ENCODE measurements around the gene MBNL2.

MBNL2 gene

DNA sequence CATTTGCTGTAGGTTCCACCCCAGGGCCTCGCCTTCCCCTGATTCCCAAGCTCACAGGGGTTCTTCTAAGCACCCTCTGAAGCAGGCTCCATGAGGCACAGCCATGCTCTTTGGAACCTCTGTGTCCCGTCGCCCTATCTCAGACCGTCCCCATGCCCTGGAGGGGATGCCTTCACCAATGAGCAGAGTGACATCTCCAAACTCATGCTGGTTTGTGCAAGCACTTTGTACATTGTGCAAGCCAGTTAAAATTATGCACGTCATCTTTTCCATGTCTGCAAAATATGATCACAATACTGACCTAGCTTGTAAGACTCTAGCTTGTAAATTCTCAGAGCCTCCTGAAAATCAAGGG, 165.3 kb downstream of the MBNL2 start:
- DNase-seq, result no peak

DNA sequence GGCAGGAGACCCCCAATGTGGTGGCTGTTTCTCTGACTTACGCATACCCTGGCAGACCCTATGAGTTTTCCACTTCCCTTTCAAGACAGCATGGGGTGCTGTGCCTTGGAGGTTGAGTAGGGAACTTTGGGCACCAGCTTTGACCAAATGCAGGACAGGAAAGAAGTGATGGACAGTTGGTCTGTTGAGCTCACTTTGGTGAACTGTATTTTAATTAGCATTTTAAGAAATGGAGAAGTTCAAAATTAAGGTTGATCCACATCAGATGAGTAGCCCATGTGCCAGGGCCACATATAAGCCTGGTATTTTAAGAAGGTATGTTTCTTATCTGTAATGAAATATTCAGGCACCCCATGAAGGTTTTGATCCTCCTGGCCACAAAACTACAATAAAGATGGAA, 165.8 kb downstream of the MBNL2 start:
- DNase-seq, result no peak

DNA sequence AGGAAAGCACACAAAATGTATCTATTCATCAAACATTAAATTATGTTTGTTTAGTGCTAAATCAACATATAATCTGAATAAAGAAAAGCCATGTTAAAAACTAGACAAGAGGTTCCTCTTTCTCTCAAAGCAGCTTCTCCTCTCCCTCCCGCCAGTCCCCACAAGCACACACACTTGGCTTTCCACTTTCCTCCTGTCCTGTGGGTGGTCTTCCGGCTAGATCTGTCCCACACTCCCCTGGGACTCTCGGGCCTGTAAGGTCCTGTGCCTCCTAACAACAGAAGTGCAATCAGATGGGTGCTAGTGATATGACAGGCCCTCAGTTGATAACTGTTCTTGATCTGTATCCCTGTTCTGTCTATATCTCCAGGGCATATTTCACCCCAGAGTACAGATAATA, 166.2 kb downstream of the MBNL2 start:
- DNase-seq, result no peak

DNA sequence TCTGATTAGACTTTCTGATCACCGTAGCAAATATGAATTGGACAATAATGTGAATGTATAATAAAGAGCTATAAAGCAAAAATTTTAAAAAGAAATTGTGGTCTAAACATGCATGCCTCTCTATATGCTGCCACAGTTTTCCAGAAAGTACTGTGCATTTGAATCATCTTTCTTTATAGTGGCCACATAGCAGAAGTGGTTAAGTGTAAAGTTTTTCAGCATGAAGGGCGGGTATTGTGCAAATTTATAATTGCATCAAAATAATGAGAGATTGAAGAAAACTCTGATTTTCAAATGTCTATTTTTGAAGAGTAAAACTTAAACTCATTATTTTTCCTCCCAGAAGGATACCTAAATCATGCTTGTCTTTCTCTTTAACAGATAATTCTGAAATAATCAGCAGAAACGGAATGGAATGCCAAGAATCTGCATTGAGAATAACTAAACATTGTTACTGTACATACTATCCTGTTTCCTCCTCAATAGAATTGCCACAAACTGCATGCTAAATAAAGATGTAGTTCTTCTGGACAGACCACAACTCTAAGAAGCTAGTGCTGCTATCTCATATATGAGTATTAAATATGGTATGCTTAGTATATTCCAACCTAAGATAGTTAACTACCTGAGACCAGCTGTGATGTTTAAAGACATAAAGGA, 168.9 kb downstream of the MBNL2 start:
- no peak for DNase-seq

DNA sequence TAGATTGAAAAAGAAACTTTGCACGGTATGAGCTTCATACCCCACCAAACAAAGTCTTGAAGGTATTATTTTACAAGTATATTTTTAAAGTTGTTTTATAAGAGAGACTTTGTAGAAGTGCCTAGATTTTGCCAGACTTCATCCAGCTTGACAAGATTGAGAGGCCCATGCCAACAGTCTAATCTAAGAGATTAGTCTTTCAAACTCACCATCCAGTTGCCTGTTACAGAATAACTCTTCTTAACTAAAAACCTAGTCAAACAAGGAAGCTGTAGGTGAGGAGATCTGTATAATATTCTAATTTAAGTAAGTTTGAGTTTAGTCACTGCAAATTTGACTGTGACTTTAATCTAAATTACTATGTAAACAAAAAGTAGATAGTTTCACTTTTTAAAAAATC, 169.9 kb downstream of the MBNL2 start:
- no peak for DNase-seq

DNA sequence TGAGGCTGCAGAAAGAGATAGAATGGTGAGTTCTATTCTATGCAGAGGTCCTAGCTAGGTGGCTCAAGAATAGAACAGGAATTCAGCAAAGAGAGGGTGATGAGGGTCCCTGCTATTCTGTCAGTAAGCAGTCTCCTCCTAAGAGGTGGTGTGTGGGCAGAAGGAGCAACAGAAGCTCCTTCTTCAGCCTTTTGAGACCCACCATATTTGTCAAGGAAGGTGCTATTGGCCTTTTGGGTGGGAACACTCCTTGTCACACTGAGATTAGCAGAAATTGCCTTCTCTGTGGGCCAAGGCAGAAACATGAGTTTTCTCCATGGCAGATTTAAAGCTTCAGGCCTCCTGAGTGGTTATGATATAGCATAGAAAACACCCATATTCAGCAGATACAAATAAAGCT, 172.4 kb downstream of the MBNL2 start:
- DNase-seq, result no peak

DNA sequence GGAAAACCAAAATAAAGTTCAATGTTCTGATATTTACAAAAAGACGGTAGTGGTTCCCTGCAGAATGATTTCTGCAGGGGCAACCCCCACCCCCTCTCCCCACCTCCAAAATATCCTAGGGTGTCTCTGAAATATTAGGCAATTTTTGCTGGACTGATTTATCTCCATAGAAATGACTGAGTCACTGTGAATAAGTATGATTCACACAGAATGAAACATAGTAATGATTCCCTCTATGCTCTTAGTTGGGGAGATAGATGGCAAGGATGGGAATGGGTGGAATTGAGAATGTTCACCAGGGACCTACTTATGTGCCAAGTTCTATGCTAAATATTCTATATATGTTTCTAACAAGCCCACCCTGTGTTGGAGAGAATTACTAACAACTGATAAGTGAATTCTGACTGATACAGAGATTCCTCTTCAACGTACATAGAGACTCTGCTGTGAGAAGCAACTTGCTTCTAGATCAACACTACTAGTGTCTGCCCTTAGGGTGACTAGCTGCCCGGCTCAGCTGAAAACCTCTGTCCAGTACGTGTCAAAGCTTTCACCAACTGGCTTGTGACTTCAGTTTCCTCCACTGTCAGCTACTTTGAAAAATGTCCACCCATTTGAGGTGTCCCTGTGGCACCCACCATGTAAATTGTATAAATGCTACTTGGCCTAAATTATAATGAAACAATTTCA, 173.5 kb downstream of the MBNL2 start:
- no peak for DNase-seq

DNA sequence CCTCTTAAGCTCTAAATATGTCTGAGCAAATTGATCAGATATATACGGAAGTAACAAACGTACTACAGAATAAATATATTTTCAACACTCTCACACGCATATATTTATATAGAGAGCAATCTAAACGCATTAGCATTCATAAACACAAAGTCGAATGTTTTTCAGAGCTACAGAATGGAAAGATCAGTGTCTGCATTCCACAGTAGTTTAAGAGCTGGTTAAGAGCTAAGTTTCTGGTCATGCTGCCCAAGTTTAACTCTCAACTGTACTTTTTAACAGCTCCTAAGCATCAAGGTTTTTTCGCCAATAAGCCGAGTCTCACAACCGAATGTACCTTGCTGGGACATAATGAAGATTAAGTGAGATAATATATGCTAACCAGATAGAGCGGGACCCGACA, 175.1 kb downstream of the MBNL2 start:
- no peak for DNase-seq

DNA sequence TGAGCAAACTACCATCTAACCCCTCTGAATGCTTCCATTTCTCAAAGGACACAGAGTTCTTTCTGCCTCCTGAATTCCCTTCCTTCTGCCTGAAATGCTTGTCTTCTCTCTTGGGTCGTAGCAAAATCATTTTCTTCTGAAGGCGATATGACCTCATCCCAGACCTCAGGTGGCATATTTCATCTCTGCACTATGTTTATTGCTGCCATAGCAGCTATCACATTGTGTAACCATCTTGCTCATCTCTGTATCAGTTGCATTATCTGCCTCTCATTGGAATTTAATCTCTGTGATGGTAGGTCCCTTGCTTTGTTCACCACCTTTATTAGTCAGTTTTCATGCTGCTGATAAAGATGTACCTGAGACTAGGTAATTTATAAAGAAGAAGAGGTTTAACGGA, 179.3 kb downstream of the MBNL2 start:
- DNase-seq, result no peak

DNA sequence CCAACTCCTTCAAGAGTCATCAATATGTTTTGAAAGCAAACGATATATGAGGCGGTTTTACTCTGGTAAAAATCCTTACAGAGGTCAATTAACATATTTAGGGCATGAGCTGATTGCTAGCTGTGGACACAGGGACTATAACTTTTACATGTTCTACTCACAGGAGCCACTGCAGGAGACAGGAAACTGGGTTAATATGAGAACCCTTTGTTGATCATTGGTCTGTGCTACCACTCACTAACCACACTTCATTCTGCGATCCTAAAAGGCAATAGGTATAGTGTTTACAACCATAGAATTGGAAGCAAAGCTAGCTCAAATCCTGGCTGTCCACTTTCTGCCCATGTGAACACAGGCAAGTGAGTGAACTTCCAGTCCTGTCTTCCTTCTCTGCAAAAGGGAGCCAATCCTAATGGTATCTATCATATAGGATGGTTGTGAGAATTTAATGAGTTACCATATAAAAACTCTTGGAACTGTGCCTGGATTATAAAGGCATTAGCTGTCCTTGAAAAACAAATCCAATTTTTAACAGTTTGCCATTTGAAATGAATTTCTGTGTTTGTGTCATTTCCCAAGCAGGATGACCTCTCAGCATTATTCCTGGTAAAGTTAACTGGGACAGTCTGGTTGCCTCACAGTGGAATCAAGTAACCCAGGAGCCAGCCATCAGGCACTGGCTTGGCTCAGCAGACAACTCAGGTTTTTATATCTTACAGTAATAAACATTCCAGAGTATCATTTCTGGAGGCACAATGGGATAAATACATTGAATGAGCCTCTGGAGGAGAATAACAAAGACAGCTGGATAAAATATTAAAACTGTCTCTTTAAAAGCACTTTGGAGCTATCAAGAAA, 182.0 kb downstream of the MBNL2 start:
- DNase-seq, result no peak

DNA sequence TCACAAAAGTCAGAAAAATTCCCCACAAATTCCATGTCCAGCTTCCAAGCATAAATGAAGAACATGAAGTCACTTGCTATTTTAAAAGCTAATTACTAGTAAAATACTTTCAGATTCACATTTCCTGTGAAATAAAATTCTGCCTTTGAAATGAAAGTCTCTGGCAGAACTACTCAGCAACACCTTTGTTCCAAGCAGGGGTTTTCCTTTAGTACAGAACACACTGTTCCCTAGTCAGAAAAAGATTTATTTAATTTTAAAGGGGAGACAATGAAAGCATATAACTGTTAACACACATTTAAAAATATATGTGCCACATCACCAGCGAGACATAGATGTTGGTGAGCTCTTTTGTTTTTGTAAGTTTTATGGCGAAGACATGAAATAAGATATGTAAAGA, 185.4 kb downstream of the MBNL2 start:
- no peak for DNase-seq

DNA sequence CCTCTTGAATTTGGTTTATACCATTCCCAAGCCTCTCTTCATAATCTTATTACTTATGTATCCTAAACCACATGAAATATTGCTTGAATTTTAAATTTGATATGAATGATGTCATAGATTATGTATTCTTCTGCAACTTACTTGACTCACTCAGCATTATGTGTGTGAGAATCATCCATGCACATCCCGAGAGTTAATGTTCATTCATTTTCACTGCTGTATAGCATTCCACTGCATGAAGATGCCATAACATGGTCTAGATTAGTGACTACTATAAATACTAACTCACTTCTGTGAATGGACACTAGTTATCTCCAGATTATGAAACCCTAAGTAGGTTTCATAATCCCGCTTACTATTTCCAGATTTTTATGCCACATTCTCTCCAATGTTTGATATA, 186.8 kb downstream of the MBNL2 start:
- DNase-seq, result no peak

DNA sequence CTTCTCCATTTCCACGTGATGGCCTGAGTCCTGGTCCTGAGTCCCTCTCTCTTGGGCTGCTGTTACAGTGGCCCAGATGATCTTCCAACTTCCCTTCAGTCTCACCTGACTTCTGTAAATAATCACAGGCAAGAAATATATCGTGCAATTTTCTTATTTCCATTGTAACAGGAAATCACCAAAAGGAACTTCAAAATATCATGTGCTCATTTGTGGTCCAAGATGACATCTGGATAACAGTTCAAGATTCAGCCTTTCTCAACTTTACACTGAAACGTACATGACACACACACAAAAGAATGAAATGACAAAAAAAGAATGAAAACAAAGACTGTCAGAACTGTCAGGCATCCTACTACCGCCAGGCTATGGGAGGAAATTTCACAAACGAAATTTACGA, 189.9 kb downstream of the MBNL2 start:
- no peak for DNase-seq

DNA sequence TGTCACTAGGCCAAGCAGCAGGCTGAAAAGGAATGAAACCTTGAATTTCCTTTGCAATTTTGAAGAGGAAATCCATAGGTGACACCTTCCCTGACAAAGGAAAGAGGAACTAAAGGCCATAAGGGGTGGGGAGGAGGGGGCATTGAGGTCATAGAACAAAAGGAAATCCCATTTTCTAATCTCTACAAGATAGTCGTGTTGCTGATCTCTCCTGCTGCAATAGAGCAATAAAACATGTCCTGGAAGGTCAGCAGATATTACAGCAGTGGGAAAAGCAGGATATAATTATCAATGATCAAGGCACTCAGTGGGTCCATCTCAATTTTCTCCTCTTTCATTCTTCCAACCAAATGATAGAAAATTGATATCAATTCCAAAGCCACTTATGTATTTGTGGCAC, 191.6 kb downstream of the MBNL2 start:
- no peak for DNase-seq

DNA sequence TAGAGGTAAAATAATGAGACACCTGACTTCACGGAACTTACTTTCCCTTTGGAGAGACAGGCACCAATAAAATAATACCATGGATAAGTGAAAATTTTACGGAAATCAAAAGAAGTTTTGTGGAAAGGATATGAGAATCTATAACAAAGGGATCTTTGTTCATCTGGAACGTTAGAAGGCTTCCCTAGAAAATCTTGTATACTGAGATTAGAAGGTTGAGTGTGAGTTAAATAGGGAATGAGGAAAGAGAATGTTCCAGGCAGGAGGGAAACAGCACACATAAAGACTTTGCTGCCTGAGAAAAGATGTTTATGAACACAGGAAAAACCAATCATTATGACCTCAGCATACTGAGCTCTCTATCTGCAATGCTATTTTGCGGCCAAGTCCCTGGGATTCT, 192.3 kb downstream of the MBNL2 start:
- no peak for DNase-seq

DNA sequence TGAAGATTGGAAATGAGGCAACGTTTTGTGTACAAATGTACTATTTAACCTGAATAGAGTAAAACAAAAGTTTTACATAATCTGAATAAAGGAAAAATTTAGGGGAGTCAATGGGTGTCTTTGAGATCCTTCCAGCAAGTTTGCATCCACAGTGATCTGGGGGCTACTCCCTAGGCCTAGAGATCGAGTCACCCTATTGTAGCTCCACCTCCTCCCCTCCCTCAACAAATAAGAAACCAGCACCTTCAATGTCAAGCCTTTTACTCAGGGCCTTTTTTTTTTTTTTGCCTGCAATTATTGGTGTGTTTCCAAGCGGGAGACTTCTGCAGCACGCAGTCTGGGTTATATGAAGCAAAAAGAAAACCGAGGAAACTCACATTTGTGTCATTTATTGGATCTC, 195.6 kb downstream of the MBNL2 start:
- no peak for DNase-seq

DNA sequence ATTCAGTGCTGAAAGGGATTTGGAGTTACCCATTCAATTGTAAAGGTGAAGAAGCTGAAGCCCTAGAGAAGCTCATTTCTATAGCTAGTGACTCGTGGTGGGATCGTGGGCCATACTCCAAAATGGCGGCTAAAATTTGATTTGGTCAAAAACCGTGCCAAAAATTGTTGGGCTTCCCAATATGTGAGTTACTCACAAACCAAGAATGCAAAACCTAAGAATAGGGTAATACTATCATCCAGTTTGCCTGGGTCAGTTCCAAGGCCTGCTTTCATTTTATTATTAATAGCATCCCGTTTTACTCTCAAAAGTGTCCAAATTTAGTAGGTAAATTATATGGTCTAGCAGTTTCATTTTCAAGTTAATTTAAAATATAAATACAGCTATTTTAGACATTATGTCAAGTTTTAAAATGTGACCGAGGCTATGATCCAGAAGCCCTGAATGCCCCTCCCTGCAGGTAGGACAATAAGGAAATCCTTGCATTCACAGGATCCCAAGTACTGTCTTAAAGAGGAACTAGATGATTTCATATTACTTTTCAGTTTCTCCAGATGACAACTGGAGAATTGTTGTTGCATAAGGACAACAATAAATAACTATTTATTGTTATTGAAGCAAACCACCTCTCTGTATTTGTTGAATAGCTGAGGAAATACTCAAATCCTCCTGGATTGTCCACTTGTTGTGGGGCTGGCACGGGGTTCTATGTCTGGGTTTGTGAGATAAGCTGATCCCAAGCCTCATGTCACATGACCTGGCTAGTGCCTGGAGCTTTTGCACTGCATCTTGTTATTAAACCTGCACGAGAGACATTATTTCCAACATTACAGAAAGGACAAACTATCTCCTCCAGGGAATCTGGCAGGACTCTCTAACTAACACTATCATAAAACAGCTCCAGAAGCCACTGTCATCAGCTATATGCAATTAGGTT, 200.3 kb downstream of the MBNL2 start:
- no peak for DNase-seq

DNA sequence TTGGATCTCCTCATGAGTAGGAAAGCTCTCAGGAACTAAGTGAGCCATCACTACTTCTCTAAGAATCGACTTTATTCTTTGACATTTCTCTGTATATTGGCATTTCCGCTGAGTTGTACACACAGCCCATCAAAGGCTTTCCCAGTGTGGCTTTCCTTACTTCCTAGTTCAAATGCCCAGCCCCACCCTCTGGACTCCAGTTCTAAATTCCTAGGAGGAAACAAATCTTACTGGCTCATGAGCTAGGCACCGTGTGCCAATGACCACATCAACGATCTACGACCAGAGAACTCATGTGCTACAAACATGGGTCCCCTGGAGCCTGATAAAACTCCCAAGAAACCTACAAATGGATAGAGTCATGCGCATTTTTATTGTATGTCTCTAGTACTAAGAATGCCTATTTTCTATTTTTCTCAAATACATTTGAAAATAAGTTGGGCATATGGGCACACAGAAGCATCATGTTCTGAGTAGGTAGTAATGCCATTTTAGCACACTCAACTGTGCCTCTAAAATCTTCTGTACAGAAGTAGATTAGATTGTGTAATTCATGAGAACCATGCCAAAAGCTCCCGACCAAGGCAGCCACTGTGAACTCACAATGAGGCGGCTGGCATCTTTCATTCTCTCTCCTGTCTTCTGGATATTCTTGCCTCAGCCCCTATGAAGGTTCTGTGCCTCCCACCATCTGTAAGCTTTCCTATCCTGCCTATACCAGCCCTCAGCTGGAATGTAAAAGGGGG, 201.3 kb downstream of the MBNL2 start:
- DNase-seq, result no peak

DNA sequence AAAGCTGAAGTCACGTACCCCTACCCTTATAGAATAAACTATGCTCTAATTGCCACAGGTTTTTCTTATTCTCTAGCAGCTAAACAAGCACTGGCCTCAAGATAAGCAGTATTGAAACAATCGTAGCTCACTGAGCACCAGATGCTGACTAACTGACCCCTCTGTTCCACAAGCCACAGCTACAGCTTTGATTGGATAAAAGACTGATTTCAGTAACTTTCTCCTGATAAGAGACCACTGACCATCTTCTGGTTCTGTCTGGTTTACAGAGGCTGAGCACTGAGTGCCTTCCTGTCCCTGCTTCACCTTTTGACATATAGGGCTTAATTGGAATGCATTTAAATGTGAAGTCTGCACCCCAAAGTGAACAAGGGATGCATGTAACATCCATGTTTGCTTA, 203.5 kb downstream of the MBNL2 start:
- no peak for DNase-seq

DNA sequence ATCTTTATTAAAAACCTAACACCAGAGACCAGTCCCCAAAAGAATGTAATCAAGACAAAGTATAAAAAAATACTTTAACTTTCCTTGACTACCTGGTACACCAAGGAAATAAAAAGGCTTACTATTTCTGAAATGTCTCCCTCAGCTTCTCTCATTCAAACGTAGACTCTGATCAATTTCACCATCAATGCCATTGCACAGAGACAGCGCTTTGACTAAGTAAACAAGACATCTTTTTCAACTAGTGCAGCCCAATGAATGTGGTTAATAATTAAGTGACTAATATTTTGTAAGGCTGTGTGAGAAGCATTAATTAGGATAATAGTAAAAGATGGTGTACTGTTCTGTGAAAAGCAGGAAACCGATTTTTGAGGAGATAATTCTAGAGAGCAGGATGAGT, 204.6 kb downstream of the MBNL2 start:
- no peak for DNase-seq

DNA sequence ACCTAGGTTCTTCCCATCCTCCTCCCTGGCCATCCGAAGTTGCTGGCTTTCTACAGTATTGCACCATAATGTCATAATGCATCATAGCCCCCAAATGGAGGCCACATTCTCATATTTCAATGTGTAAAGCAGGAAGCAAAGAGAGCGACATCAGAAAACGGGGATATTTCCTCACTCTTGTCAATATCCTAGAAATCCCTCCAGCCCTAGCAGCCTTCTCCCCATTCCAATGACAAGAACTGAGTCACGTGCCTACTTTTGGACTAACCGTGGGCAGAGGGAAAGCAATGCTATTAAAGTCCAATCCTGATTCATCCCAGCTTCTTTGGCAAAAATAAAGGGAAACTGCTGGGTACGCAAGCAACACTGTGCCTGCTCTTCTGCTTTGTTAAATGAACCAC, 207.5 kb downstream of the MBNL2 start:
- DNase-seq, result no peak

DNA sequence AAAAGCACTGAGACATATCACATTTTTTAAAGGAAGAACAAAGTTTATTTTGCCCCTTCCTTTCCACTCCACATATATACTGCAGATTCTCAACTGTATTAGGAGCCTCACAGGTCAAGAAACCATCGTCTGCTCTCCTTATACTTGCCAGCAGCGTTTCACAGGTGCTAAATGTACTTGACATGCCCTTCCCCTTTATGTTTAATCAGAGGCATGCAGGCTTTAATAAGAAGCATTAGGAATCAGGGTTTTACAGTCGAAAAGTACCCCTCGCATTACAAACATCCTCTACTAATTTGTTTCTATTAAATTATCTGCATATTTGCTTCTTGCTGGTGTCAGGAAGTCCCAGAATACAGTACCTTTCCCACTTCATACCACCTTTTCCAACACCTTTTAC, 208.2 kb downstream of the MBNL2 start:
- DNase-seq, result no peak

Data from NK-92 treated with Interleukin-12 subunit alpha and Interleukin-12 subunit beta, amount 100 ng/mL, for 24 hours (cell line).